SK-N-SH (cell line): ENCODE results near the gene RICTOR. TPM values are rescaled to one million over a fixed set of nuclear protein-coding genes. Genes with fewer than 3 reads are reported as not detected.

Experiments used
- CTCF ChIA-PET: fragments of 300-600, 350-600 bp; formaldehyde crosslinking; extraction: SDS; loops from one replicate; lab custom pipeline; 2021; lab: Yijun Ruan, JAX
- POLR2A ChIA-PET: fragments of 350-600 bp; sonication (Branson Sonifier 250); formaldehyde crosslinking; extraction: SDS; loops from one replicate; lab custom pipeline; 2020; ENCODE audit warnings: antibody characterized with exemption, inconsistent platforms; lab: Yijun Ruan, JAX
- DNase-seq: peaks from one replicate; pipeline ENCODE4 v3.0.0; 2012
- H2AFZ ChIP-seq: fragments of 200-600 bp; sonication (generic); 2 replicates; pipeline ENCODE4 v1.8.1; 2016; ENCODE audit warnings: antibody characterized with exemption, mild to moderate bottlenecking, low read depth
- H3F3A ChIP-seq: fragments of 200-600 bp; sonication (generic); replicated peaks from 2 replicates; pipeline ENCODE3; 2016; ENCODE audit warnings: antibody characterized with exemption, mild to moderate bottlenecking; ENCODE audit not compliant: insufficient read depth
- H3K27ac ChIP-seq, 2 experiments: fragments of 200-500 bp in 1 of 2; fragments of 200-600 bp in 1 of 2; sonication (Bioruptor generic) in 1 of 2; sonication (generic), shearing (Covaris generic) in 1 of 2; 2 replicates each; pipeline versions ENCODE4 v1.5.1 to v1.6.1; 2014 to 2016; ENCODE audit warnings: low read depth in 2 of 2, inconsistent platforms in 1 of 2, low read length in 1 of 2, mild to moderate bottlenecking in 1 of 2, mixed read lengths in 1 of 2
- H3K27me3 ChIP-seq: fragments of 200-600 bp; sonication (generic), shearing (Covaris generic); 2 replicates; pipeline ENCODE4 v1.6.1; 2016; ENCODE audit warnings: mixed run types; ENCODE audit not compliant: insufficient read depth
- H3K36me3 ChIP-seq, 2 experiments: fragments of 200-500 bp in 1 of 2; fragments of 200-600 bp in 1 of 2; sonication (Bioruptor generic) in 1 of 2; sonication (generic) in 1 of 2; replicated peaks in 1 of 2; 2 replicates each; pipeline versions ENCODE3 to v1.5.1; 2014 to 2016; ENCODE audit warnings: low read length in 1 of 2, mild to moderate bottlenecking in 1 of 2; ENCODE audit not compliant: insufficient read depth in 2 of 2, control insufficient read depth in 1 of 2
- H3K4me1 ChIP-seq, 2 experiments: fragments of 200-500 bp in 1 of 2; fragments of 200-600 bp in 1 of 2; sonication (Bioruptor generic) in 1 of 2; sonication (generic), shearing (Covaris generic) in 1 of 2; 2 replicates each; pipeline versions ENCODE4 v1.5.1 to v1.6.1; 2014 to 2016; ENCODE audit warnings: low read depth in 1 of 2, low read length in 1 of 2, mixed run types in 1 of 2; ENCODE audit not compliant: insufficient read depth in 2 of 2, control insufficient read depth in 1 of 2
- H3K4me2 ChIP-seq: fragments of 200-600 bp; sonication (generic), shearing (Covaris generic); 2 replicates; pipeline ENCODE4 v1.6.1; 2017; ENCODE audit warnings: mixed run types
- H3K4me3 ChIP-seq, 2 experiments: fragments of 200-500 bp in 1 of 2; fragments of 200-600 bp in 1 of 2; sonication (Bioruptor generic) in 1 of 2; sonication (generic), shearing (Covaris generic) in 1 of 2; 2 replicates each; pipeline versions ENCODE4 v1.5.1 to v1.8.1; 2014 to 2016; ENCODE audit warnings: low read depth in 2 of 2, inconsistent platforms in 1 of 2, low read length in 1 of 2, mild to moderate bottlenecking in 1 of 2, mixed read lengths in 1 of 2, moderate library complexity in 1 of 2
- H3K79me2 ChIP-seq: fragments of 200-600 bp; sonication (generic); 2 replicates; pipeline ENCODE4 v1.8.1; 2017; ENCODE audit warnings: mild to moderate bottlenecking; ENCODE audit not compliant: insufficient read depth
- H3K9ac ChIP-seq: fragments of 200-600 bp; sonication (generic); 2 replicates; pipeline ENCODE4 v1.6.1; 2017; ENCODE audit warnings: mixed run types
- H3K9me2 ChIP-seq: fragments of 200-600 bp; sonication (generic); 2 replicates; pipeline ENCODE4 v1.6.1; 2017; ENCODE audit warnings: mixed run types
- H3K9me3 ChIP-seq: fragments of 200-600 bp; sonication (generic); 2 replicates; pipeline ENCODE4 v1.6.1; 2017; ENCODE audit warnings: mixed run types, mild to moderate bottlenecking, moderate library complexity
- H4K20me1 ChIP-seq: fragments of 200-600 bp; sonication (generic); 2 replicates; pipeline ENCODE4 v1.6.1; 2017; ENCODE audit warnings: mild to moderate bottlenecking, mixed run types; ENCODE audit not compliant: insufficient read depth
- CHD2 ChIP-seq: fragments of 150-350 bp; IDR thresholded peaks from 2 replicates; pipeline ENCODE4 v1.6.1; 2018; ENCODE audit warnings: low read length; ENCODE audit not compliant: partially characterized antibody
- EP300 ChIP-seq, 2 experiments: IDR thresholded peaks; 2 replicates each; pipeline versions ENCODE4 v1.4.0 to v1.6.1; 2012; ENCODE audit warnings: borderline replicate concordance in 1 of 2, low read depth in 1 of 2, low read length in 1 of 2
- EZH2phosphoT487 ChIP-seq: fragments of 200-600 bp; sonication (generic); IDR thresholded peaks from 2 replicates; pipeline ENCODE4 v1.6.1; 2017; ENCODE audit warnings: low read depth, mixed run types, mild to moderate bottlenecking, antibody characterized with exemption, moderate library complexity, borderline replicate concordance
- FOSL2 ChIP-seq: IDR thresholded peaks from 2 replicates; pipeline ENCODE4 v1.4.0; 2012; ENCODE audit warnings: low read depth, mild to moderate bottlenecking, moderate library complexity, borderline replicate concordance
- FOXJ3 ChIP-seq: sonication (generic); formaldehyde crosslinking; IDR thresholded peaks from 2 replicates; pipeline ENCODE4 v1.5.1; 2020; ENCODE audit warnings: mild to moderate bottlenecking, missing genetic modification reagents
- GABPA ChIP-seq: IDR thresholded peaks from 2 replicates; pipeline ENCODE4 v1.4.0; 2012; ENCODE audit warnings: low read depth, mild to moderate bottlenecking
- GATA2 ChIP-seq: sonication (generic); formaldehyde crosslinking; IDR thresholded peaks from 2 replicates; pipeline ENCODE4 v1.5.0; 2020; ENCODE audit warnings: mild to moderate bottlenecking, missing genetic modification reagents
- IRF3 ChIP-seq: fragments of 150-350 bp; IDR thresholded peaks from 2 replicates; pipeline ENCODE4 v1.6.1; 2016; ENCODE audit warnings: mild to moderate bottlenecking, low read depth, low read length
- MEF2A ChIP-seq: IDR thresholded peaks from 2 replicates; pipeline ENCODE4 v1.4.0; 2012; ENCODE audit warnings: low read depth, borderline replicate concordance
- NFIC ChIP-seq: IDR thresholded peaks from 2 replicates; pipeline ENCODE4 v1.4.0; 2012; ENCODE audit warnings: borderline replicate concordance
- NRF1 ChIP-seq: IDR thresholded peaks from 2 replicates; pipeline ENCODE4 v1.6.1; 2012; ENCODE audit warnings: low read depth, mild to moderate bottlenecking, low read length
- POLR2AphosphoS5 ChIP-seq: IDR thresholded peaks from 2 replicates; pipeline ENCODE4 v1.6.1; 2012; ENCODE audit warnings: low read depth, low read length
- RAD21 ChIP-seq: IDR thresholded peaks from 2 replicates; pipeline ENCODE4 v1.6.1; 2012; ENCODE audit warnings: mild to moderate bottlenecking, low read length
- RXRA ChIP-seq: IDR thresholded peaks from 2 replicates; pipeline ENCODE4 v1.4.0; 2012; ENCODE audit warnings: low read depth, mild to moderate bottlenecking, borderline replicate concordance
- SIN3A ChIP-seq: IDR thresholded peaks from 2 replicates; pipeline ENCODE4 v1.6.1; 2012; ENCODE audit warnings: low read depth, mild to moderate bottlenecking, low read length, moderate library complexity, borderline replicate concordance
- SMC3 ChIP-seq: IDR thresholded peaks from 2 replicates; pipeline ENCODE4 v1.6.1; 2012; ENCODE audit warnings: low read depth, low read length, improper control_type of control experiment
- TAF1 ChIP-seq: IDR thresholded peaks from 2 replicates; pipeline ENCODE4 v1.6.1; 2012; ENCODE audit warnings: low read depth, mild to moderate bottlenecking, low read length, moderate library complexity, borderline replicate concordance
- TCF12 ChIP-seq: IDR thresholded peaks from 2 replicates; pipeline ENCODE4 v1.4.0; 2012
- YY1 ChIP-seq: IDR thresholded peaks from 2 replicates; pipeline ENCODE4 v1.4.0; 2012; ENCODE audit warnings: low read depth, mild to moderate bottlenecking
- ZBTB33 ChIP-seq: IDR thresholded peaks from 2 replicates; pipeline ENCODE4 v1.4.0; 2012; ENCODE audit warnings: low read depth, borderline replicate concordance
- WGBS: methylation state at CpG from one replicate; pipeline ENCODE4 v1.1.6; 2017; ENCODE audit warnings: low lambda C conversion rate; 5-methylcytosine and 5-hydroxymethylcytosine counted together
- polyA plus RNA-seq, 3 experiments: library from polyadenylated mRNA; depleted of rRNA; stranded (reverse); fragments of >200 nt; gene quantifications; 2 replicates each; pipeline ENCODE4 v1.2.3, GENCODE V29; 2012
- TF ChIP-seq, protein P1 (sequence below): fragments of 150-350 bp; IDR thresholded peaks from 2 replicates; pipeline ENCODE4 v1.6.1; 2017; ENCODE audit warnings: antibody characterized with exemption, low read length, low read depth, borderline replicate concordance
- TF ChIP-seq, protein P2 (sequence below): IDR thresholded peaks from 2 replicates; pipeline ENCODE4 v1.4.0; 2012; ENCODE audit warnings: low read depth

RICTOR gene
- polyA plus RNA-seq, 1 of the 3 experiments (the other 2 are of a cell fraction): 1.6 TPM

DNA sequence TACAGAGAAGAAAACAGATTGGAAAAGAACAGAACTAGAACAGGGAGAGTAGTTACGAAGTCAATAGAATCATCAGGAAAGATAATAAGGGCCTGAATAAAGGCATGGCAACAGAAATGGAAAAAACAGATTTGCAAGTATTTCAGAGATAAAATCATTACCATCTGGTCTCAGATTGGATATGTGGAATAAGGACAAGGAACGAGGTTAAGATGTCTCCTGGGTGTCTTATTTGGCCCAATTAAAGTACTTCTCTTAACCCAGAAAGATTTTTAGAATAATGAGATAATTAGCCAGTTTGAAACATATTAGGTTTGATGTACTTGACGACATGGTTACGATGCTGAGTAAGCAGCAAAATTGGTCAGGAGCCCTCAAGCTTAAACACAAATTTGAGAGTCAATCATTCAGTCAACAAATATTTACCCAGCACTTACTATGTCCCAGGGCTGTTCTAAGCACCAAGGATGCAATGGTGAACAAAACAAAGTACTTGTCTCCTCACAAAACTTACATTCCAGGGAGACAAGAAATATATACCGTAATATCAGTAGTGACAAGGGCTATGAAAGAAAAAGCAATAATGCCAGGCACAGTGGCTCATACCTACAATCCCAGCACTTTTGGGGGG lies 18.3 kb downstream of the RICTOR start:
- H3K27ac ChIP-seq: no peak overlapping the region
- 89% methylated on average over 5 of the region's 5 CpGs for WGBS

GRCh38 chr5:39055027-39055767 lies 19.0 kb downstream of the RICTOR start:
- no peak overlapping the region for H2AFZ ChIP-seq
- POLR2A ChIA-PET: no interaction called here
- CTCF ChIA-PET: no interaction called here
- H3K9me3 ChIP-seq: no peaks in the 10 kb centered on the region
- 85% methylated on average over 3 of the region's 3 CpGs for WGBS
- no peaks in the 10 kb centered on the region for H3F3A ChIP-seq
- H3K27me3 ChIP-seq: no peaks in the 10 kb centered on the region
- H3K36me3 ChIP-seq: no peaks in the 10 kb centered on the region
- no peak overlapping the region for H3K4me2 ChIP-seq
- H3K27ac ChIP-seq: no peak overlapping the region
- no peak overlapping the region for H3K4me3 ChIP-seq
- no peaks in the 10 kb centered on the region; a peak in 2 of 4 replicates for H3K4me1 ChIP-seq
- H4K20me1 ChIP-seq: 0 out of 2 replicates have a peak, but pooled peaks cover 5% of the 10 kb centered on the region
- no peaks in the 10 kb centered on the region for H3K9me2 ChIP-seq
- DNase-seq: no peak
- H3K9ac ChIP-seq: no peak overlapping the region
- H3K79me2 ChIP-seq: peaks cover 66% of the 10 kb centered on the region
- no peak for TF ChIP-seq GABPA
- TF ChIP-seq, protein P1, sequence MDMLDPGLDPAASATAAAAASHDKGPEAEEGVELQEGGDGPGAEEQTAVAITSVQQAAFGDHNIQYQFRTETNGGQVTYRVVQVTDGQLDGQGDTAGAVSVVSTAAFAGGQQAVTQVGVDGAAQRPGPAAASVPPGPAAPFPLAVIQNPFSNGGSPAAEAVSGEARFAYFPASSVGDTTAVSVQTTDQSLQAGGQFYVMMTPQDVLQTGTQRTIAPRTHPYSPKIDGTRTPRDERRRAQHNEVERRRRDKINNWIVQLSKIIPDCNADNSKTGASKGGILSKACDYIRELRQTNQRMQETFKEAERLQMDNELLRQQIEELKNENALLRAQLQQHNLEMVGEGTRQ: no peak
- TF ChIP-seq ZBTB33: no peak
- TF ChIP-seq FOXJ3: no peak
- TF ChIP-seq POLR2AphosphoS5: no peak
- TF ChIP-seq EZH2phosphoT487: no peak
- no peak for TF ChIP-seq RAD21
- TF ChIP-seq TCF12: no peak
- TF ChIP-seq IRF3: no peak
- no peak for TF ChIP-seq CHD2
- no peak for TF ChIP-seq TAF1
- no peak for TF ChIP-seq EP300 (IDR thresholded peaks at IDR 0.05; ENCODE audit: borderline replicate concordance in 1 of 2, low read depth in 1 of 2, low read length in 1 of 2)
- TF ChIP-seq NFIC: no peak
- no peak for TF ChIP-seq SMC3
- TF ChIP-seq YY1: no peak
- TF ChIP-seq MEF2A: no peak
- no peak for TF ChIP-seq GATA2 (CRISPR knock-in tag)
- TF ChIP-seq NRF1: no peak

More for the DNA sequence above, 18.3 kb downstream of the RICTOR start:
- Histone ChIP-seq H3F3A (no peaks in the 10 kb centered on the region), H3K4me2 (no peak overlapping the region), H4K20me1 (no peaks in the 10 kb centered on the region), H3K4me3 (no peak overlapping the region), H3K9ac (no peak overlapping the region), H2AFZ (no peak overlapping the region), H3K9me3 (no peaks in the 10 kb centered on the region), H3K4me1 (no peaks in the 10 kb centered on the region; a peak in 2 of 4 replicates), H3K27me3 (no peaks in the 10 kb centered on the region), H3K9me2 (no peaks in the 10 kb centered on the region), H3K36me3 (no peaks in the 10 kb centered on the region), H3K79me2 (peaks cover 68% of the 10 kb centered on the region)
- ChIA-PET CTCF (no interaction called here), POLR2A (no interaction called here)
- TF ChIP-seq EP300 (IDR thresholded peaks at IDR 0.05; ENCODE audit: borderline replicate concordance in 1 of 2, low read depth in 1 of 2, low read length in 1 of 2) (no peak), SMC3 (no peak), SIN3A (no peak), RXRA (no peak), FOSL2 (no peak)
- TF ChIP-seq, protein P2, sequence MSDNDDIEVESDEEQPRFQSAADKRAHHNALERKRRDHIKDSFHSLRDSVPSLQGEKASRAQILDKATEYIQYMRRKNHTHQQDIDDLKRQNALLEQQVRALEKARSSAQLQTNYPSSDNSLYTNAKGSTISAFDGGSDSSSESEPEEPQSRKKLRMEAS: no peak
- DNase-seq: no peak
